Heart right ventricle (tissue), 16 donors: Measurements from ENCODE around the gene TLX3. TPM values are rescaled to one million over a fixed set of nuclear protein-coding genes. Genes with fewer than 3 reads are reported as not detected.

Experiments used
- ATAC-seq, 8 donors: fragments of 200-7000 bp; cut with Tn5 transposase; one replicate each; pipeline ENCODE4 v1.9.1; 2020; ENCODE audit warnings: mild to moderate bottlenecking in 8 of 8, moderate library complexity in 8 of 8, moderate number of reproducible peaks in 1 of 8
- DNase-seq, 2 donors: peaks; one replicate each; pipeline ENCODE4 v3.0.0-alpha.2; 2020
- H3K27ac ChIP-seq, 10 donors: fragments of 200-600 bp; sonication (generic) in 2 of 10; one replicate each; pipeline versions ENCODE4 v1.5.0 to v1.8.0; 2020 to 2022; ENCODE audit warnings: mild to moderate bottlenecking in 3 of 10
- H3K27me3 ChIP-seq, 7 donors: fragments of 200-600 bp; one replicate each; pipeline ENCODE4 v1.8.0; 2021 to 2022; ENCODE audit warnings: mild to moderate bottlenecking in 2 of 7
- H3K36me3 ChIP-seq, 9 donors: fragments of 200-600 bp; sonication (generic) in 1 of 9; one replicate each; pipeline versions ENCODE4 v1.5.0 to v1.8.0; 2020 to 2022; ENCODE audit warnings: mild to moderate bottlenecking in 2 of 9
- H3K4me1 ChIP-seq, 9 donors: fragments of 200-600 bp; sonication (generic) in 1 of 9; one replicate each; pipeline versions ENCODE4 v1.5.0 to v1.8.0; 2020 to 2022; ENCODE audit warnings: mild to moderate bottlenecking in 4 of 9
- H3K4me3 ChIP-seq, 10 donors: fragments of 200-600 bp; sonication (generic) in 2 of 10; one replicate each; pipeline versions ENCODE4 v1.5.0 to v1.8.0; 2020 to 2022; ENCODE audit warnings: mild to moderate bottlenecking in 7 of 10, moderate library complexity in 2 of 10
- H3K9me3 ChIP-seq, 11 donors: fragments of 200-600 bp in 10 of 11; sonication (generic) in 2 of 11; one replicate each; pipeline versions ENCODE4 v1.5.0 to v1.8.0; 2013 to 2022; ENCODE audit warnings: mild to moderate bottlenecking in 2 of 11, control low read depth in 1 of 11, moderate library complexity in 1 of 11
- CTCF ChIP-seq, 9 donors: fragments of 200-600 bp; sonication (generic) in 2 of 9; IDR thresholded peaks; one replicate each; pipeline versions ENCODE4 v1.5.0 to v1.8.0; 2021 to 2022; ENCODE audit warnings: antibody characterized with exemption in 9 of 9, mild to moderate bottlenecking in 5 of 9, moderate library complexity in 1 of 9
- WGBS, 2 donors: extraction: QIAGEN DNeasy Blood & Tissue Kit; methylation state at CpG; one replicate each; pipeline ENCODE4 v1.1.7; 2013; ENCODE audit warnings: inconsistent platforms in 1 of 2; 5-methylcytosine and 5-hydroxymethylcytosine counted together
- intact Hi-C, 10 donors: fragments of 100-400 bp; cut with DNase I; formaldehyde crosslinking; loops; one replicate each; pipeline versions ENCODE4 v1.11.1 to v1.14.2; 2022
- polyA plus RNA-seq, 2 donors: library from polyadenylated mRNA; stranded (reverse); fragments of 200-250 nt; gene quantifications; one replicate each; pipeline ENCODE4 v1.2.3, GENCODE V29; 2013
- total RNA-seq, 10 donors: library from RNA; stranded (reverse); fragmentation: NEBNext Ultra II Directional in 3 of 10; extraction: Animal tissue kit (Norgen Biotek cat#: 25700) in 3 of 10; gene quantifications; one replicate each; pipeline versions ENCODE4 v1.2.1 to v1.2.4, GENCODE V29; 2021 to 2023
- donor health status: Arrhythmogenic right ventricular cardiomyopathy.
- donor health status: ischemic (EF 13 %, LVEDD 7.1; RV severe dilation, severe dysfunction).
- donor health status: healthy with polysubstance abuse.
- donor health status: DM: no; HTN: yes; CAD: no.
- donor health status: DM: no; HTN: no; CAD: no.
- donor health status: ischemic (EF 25% LVEDD 6.9; RV normal size, moderate dysfunction).
- donor health status: ischemic (EF 25% LVEDD 5.7; RV mildly dilated, moderate dysfunction).
- donor health status: healthy.
- donor health status: DM: yes; HTN: yes; CAD: no.
- donor health status: Ischemic cardiomyopathy.
- donor health status: ischemic (EF 35%, LVEDD 5.7; RV mildly dilated, moderate dysfunction).
- donor health status: nonischemic (EF 11% LVEDD 7.7; RV severe dilation, severe dysfunction).
- donor health status: DM: yes; HTN: yes; CAD: no.
- donor health status: PGD.
- donor health status: ischemic (EF 29% LVEDD 5.4; RV normal size, mild dysfunction).
- donor health status: nonischemic (EF 23%, LVEDD 6.1; RV moderate dilation, normal function).

The TLX3 gene
- total and polyA plus RNA-seq, 12 donors, result not detected

- Histone ChIP-seq H3K36me3 (no peaks in the 10 kb centered on the region), H3K27me3 (peaks cover 75 to 100% (median 100%) of the 10 kb centered on the region in 7 donors), H3K4me1 (peaks cover 8 to 65% (median 52%) of the 10 kb centered on the region in 9 donors), H3K27ac (no peak overlapping the region), H3K4me3 (no peak overlapping the region), H3K9me3 (no peaks in the 10 kb centered on the region)
- WGBS, 2 donors, result 3 to 6% methylated on average over 40 to 41 of the region's 41 CpGs
- TF ChIP-seq CTCF (IDR thresholded peaks at IDR 0.05), result peak in 4 of 9 donors; percentile 13 to 38 (median 24)
- intact Hi-C loops, result no loop called here
- no peak for DNase-seq
- no peak for ATAC-seq
These were observed 1.3 kb downstream of the TLX3 start for GRCh38 chr5:171310212-171310818.

- ATAC-seq (no peak), DNase-seq (no peak)
- TF ChIP-seq CTCF (IDR thresholded peaks at IDR 0.05), result no peak
- H3K27me3 ChIP-seq, result peaks cover 80 to 100% (median 100%) of the 10 kb centered on the region in 7 donors
- no peaks in the 10 kb centered on the region for H3K36me3 ChIP-seq
- no peak overlapping the region for H3K27ac ChIP-seq
- H3K4me1 ChIP-seq, result peaks cover 8 to 70% (median 58%) of the 10 kb centered on the region in 9 donors
- intact Hi-C loops, result no loop called here
- peak overlapping the region in 3 of 10 donors; percentile 5 to 39 (median 32) for H3K4me3 ChIP-seq
- H3K9me3 ChIP-seq, result no peaks in the 10 kb centered on the region
- WGBS, 2 donors, result 2% methylated on average over 41 of the region's 41 CpGs
These were observed 1.8 kb downstream of the TLX3 start for GRCh38 chr5:171310819-171311321.

GRCh38 chr5:171311322-171312077 lies 2.5 kb downstream of the TLX3 start:
- H3K4me3 ChIP-seq, result peak overlapping the region in 9 of 10 donors; percentile 14 to 39 (median 28)
- no peak overlapping the region for H3K27ac ChIP-seq
- ATAC-seq (no peak), DNase-seq (no peak)
- no peak for TF ChIP-seq CTCF (IDR thresholded peaks at IDR 0.05)
- H3K36me3 ChIP-seq, result no peaks in the 10 kb centered on the region
- H3K27me3 ChIP-seq, result peaks cover 86 to 100% (median 100%) of the 10 kb centered on the region in 7 donors
- 0 to 2% methylated on average over 71 to 74 of the region's 74 CpGs for WGBS, 2 donors
- intact Hi-C loops, result no loop called here
- H3K9me3 ChIP-seq, result no peaks in the 10 kb centered on the region
- H3K4me1 ChIP-seq, result peaks cover 8 to 77% (median 64%) of the 10 kb centered on the region in 9 donors

DNA sequence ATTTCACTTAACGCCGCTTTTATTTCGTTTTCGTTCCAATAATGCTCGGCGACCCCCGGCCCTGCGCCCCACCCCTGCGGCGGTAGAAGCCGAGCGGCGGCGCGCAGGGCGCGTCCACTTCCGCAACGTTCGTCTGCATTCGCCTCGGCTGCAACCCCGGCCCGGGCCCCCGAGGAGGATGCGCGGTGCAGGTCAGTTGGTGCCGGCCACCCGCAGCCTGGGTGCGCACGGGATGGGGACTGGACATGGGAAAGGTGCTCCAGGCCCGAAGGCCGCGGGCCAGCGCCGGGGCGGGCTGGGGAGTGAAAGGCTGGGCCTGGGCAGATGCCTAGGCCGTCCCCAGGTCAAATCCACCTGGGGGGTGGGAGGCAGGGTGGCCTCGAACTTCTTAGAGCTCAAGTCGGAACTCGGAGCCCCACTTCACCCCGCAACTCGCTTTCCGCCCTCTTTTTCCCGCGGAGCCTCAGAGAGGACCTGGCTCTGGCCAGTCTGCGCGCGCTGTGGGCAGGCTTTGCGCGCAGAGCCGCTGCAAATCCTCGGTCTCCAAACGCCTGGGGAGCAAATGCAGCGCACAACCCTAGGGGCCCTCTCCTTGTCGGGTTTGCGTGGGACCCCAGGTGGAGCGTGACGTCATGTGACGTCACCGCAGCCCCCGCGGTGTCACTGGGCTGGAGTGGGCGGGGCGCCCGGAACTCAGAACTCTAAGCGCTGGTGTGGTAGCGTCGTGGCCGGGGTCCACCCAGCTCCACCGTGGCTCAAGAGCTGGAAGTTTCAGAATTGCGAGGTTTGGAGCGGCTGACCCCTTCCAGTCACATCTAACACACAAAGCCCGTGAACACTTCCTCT lies 3.3 kb downstream of the TLX3 start:
- WGBS, 2 donors, result 2 to 4% methylated on average over 74 of the region's 74 CpGs
- Histone ChIP-seq H3K36me3 (no peaks in the 10 kb centered on the region), H3K27me3 (peaks cover 87 to 100% (median 100%) of the 10 kb centered on the region in 7 donors), H3K4me3 (peak overlapping the region; percentile 6 to 39 (median 25)), H3K27ac (no peak overlapping the region), H3K9me3 (no peaks in the 10 kb centered on the region), H3K4me1 (peaks cover 12 to 84% (median 69%) of the 10 kb centered on the region in 9 donors)
- intact Hi-C loops, result no loop called here
- no peak for TF ChIP-seq CTCF (IDR thresholded peaks at IDR 0.05)
- ATAC-seq (peak in 1 of 8 donors; percentile 9), DNase-seq (no peak)
